ENCODE results near the gene KDM8.
A peak's percentile ranks its signal among the peaks of the same experiment; 100 is the strongest.
"Not testable (repeated sequence)": the region's sequence is repeated elsewhere in the genome, so short reads cannot be mapped to it uniquely, and the experiment has no call there.

KDM8 gene

GRCh38 chr16:27245276-27246172 lies 42.2 kb downstream of the KDM8 start:
- H2BK120ac ChIP-seq (ENCODE audit: insufficient read depth, low read length, poor library complexity), result no peak overlapping the region
- no peaks in the 10 kb centered on the region for H3K79me2 ChIP-seq (ENCODE audit: control insufficient read depth, insufficient read depth, low read length, poor library complexity)
- H3K23ac ChIP-seq (ENCODE audit: low read length), result no peak overlapping the region
- H2AK5ac ChIP-seq (ENCODE audit: low read length), result no peak overlapping the region
- no peak overlapping the region for H3K9ac ChIP-seq (ENCODE audit: low read length)
- no peak overlapping the region for H3K4me3 ChIP-seq (ENCODE audit: low read depth, low read length)
- DNase-seq, result peak; percentile 55 to 83
- no peak overlapping the region for H2AFZ ChIP-seq (ENCODE audit: insufficient read depth, low read length, poor library complexity)
- H3K27me3 ChIP-seq (ENCODE audit: insufficient read depth, low read length), result no peaks in the 10 kb centered on the region
- H3K4ac ChIP-seq (ENCODE audit: low read depth, low read length), result no peak overlapping the region
- no peak overlapping the region for H2BK5ac ChIP-seq (ENCODE audit: low read depth, low read length, poor library complexity)
- no peaks in the 10 kb centered on the region for H3K36me3 ChIP-seq (ENCODE audit: control insufficient read depth in 1 of 2, insufficient read depth in 2 of 2, low read length in 2 of 2)
- no peak overlapping the region for H4K12ac ChIP-seq (ENCODE audit: low read depth, low read length)
- no CpG with 5 or more reads among the region's 19 CpGs for WGBS (ENCODE audit: extremely low coverage, insufficient coverage, insufficient read length)
- H3K14ac ChIP-seq (ENCODE audit: low read length), result no peak overlapping the region
- H3K9me3 ChIP-seq (ENCODE audit: insufficient read depth, low read depth, low read length), result no peaks in the 10 kb centered on the region
- peaks cover 4% of the 10 kb centered on the region for H3K79me1 ChIP-seq (ENCODE audit: low read length)
- H3K4me1 ChIP-seq (ENCODE audit: control insufficient read depth in 1 of 2, insufficient read depth in 2 of 2, low read length in 2 of 2), result peaks cover 7 to 12% of the 10 kb centered on the region in 2 experiments
- H4K8ac ChIP-seq (ENCODE audit: low read depth, low read length), result no peak overlapping the region
- H3K27ac ChIP-seq (ENCODE audit: low read depth, low read length), result no peak overlapping the region
- no peak overlapping the region for H3K4me2 ChIP-seq (ENCODE audit: low read length)
- no peak overlapping the region for H3K18ac ChIP-seq (ENCODE audit: low read length)
- H4K91ac ChIP-seq (ENCODE audit: low read depth, low read length), result no peak overlapping the region
- H2BK12ac ChIP-seq (ENCODE audit: low read length), result no peak overlapping the region

- Histone ChIP-seq H3K4me3 (ENCODE audit: low read depth, low read length) (no peak overlapping the region), H4K12ac (ENCODE audit: low read depth, low read length) (no peak overlapping the region), H3K4me2 (ENCODE audit: low read length) (no peak overlapping the region), H3K23ac (ENCODE audit: low read length) (no peak overlapping the region), H3K79me2 (ENCODE audit: control insufficient read depth, insufficient read depth, low read length, poor library complexity) (no peaks in the 10 kb centered on the region), H3K18ac (ENCODE audit: low read length) (no peak overlapping the region), H2BK12ac (ENCODE audit: low read length) (no peak overlapping the region), H3K9ac (ENCODE audit: low read length) (no peak overlapping the region), H2BK120ac (ENCODE audit: insufficient read depth, low read length, poor library complexity) (no peak overlapping the region), H2AFZ (ENCODE audit: insufficient read depth, low read length, poor library complexity) (no peak overlapping the region), H2AK5ac (ENCODE audit: low read length) (no peak overlapping the region), H3K4ac (ENCODE audit: low read depth, low read length) (no peak overlapping the region), H3K27me3 (ENCODE audit: insufficient read depth, low read length) (no peaks in the 10 kb centered on the region), H3K14ac (ENCODE audit: low read length) (no peak overlapping the region), H3K36me3 (ENCODE audit: control insufficient read depth in 1 of 2, insufficient read depth in 2 of 2, low read length in 2 of 2) (no peaks in the 10 kb centered on the region), H4K91ac (ENCODE audit: low read depth, low read length) (no peak overlapping the region), H3K79me1 (ENCODE audit: low read length) (peaks cover under 1% of the 10 kb centered on the region), H3K27ac (ENCODE audit: low read depth, low read length) (no peak overlapping the region), H4K8ac (ENCODE audit: low read depth, low read length) (no peak overlapping the region), H3K9me3 (ENCODE audit: insufficient read depth, low read depth, low read length) (no peaks in the 10 kb centered on the region), H3K4me1 (ENCODE audit: control insufficient read depth in 1 of 2, insufficient read depth in 2 of 2, low read length in 2 of 2) (peaks cover 4 to 9% of the 10 kb centered on the region in 2 experiments), H2BK5ac (ENCODE audit: low read depth, low read length, poor library complexity) (no peak overlapping the region)
- no peak for DNase-seq
- WGBS (ENCODE audit: extremely low coverage, insufficient coverage, insufficient read length), result no CpG with 5 or more reads among the region's 4 CpGs
Measured at GRCh38 chr16:27246439-27246838, 43.1 kb downstream of the KDM8 start.

GRCh38 chr16:27247076-27247475 lies 43.8 kb downstream of the KDM8 start:
- not testable (repeated sequence) for H4K12ac ChIP-seq (ENCODE audit: low read depth, low read length); H3K4me1 ChIP-seq (ENCODE audit: control insufficient read depth in 1 of 2, insufficient read depth in 2 of 2, low read length in 2 of 2); H3K9ac ChIP-seq (ENCODE audit: low read length); DNase-seq; H3K79me2 ChIP-seq (ENCODE audit: control insufficient read depth, insufficient read depth, low read length, poor library complexity); H3K4me3 ChIP-seq (ENCODE audit: low read depth, low read length); H3K9me3 ChIP-seq (ENCODE audit: insufficient read depth, low read depth, low read length); H3K14ac ChIP-seq (ENCODE audit: low read length); H2BK12ac ChIP-seq (ENCODE audit: low read length); H2AK5ac ChIP-seq (ENCODE audit: low read length); H3K27ac ChIP-seq (ENCODE audit: low read depth, low read length); H3K27me3 ChIP-seq (ENCODE audit: insufficient read depth, low read length); H3K36me3 ChIP-seq (ENCODE audit: control insufficient read depth in 1 of 2, insufficient read depth in 2 of 2, low read length in 2 of 2); H2AFZ ChIP-seq (ENCODE audit: insufficient read depth, low read length, poor library complexity); H2BK5ac ChIP-seq (ENCODE audit: low read depth, low read length, poor library complexity); H3K79me1 ChIP-seq (ENCODE audit: low read length); H3K18ac ChIP-seq (ENCODE audit: low read length); H2BK120ac ChIP-seq (ENCODE audit: insufficient read depth, low read length, poor library complexity); H3K4me2 ChIP-seq (ENCODE audit: low read length); H4K8ac ChIP-seq (ENCODE audit: low read depth, low read length); H3K4ac ChIP-seq (ENCODE audit: low read depth, low read length); H4K91ac ChIP-seq (ENCODE audit: low read depth, low read length); H3K23ac ChIP-seq (ENCODE audit: low read length)
- no CpG with 5 or more reads among the region's 1 CpG for WGBS (ENCODE audit: extremely low coverage, insufficient coverage, insufficient read length)

GRCh38 chr16:27248036-27248435 lies 44.7 kb downstream of the KDM8 start:
- H3K4me1 ChIP-seq (ENCODE audit: control insufficient read depth in 1 of 2, insufficient read depth in 2 of 2, low read length in 2 of 2), result peaks cover 0 to 4% of the 10 kb centered on the region in 2 experiments
- no peaks in the 10 kb centered on the region for H3K79me2 ChIP-seq (ENCODE audit: control insufficient read depth, insufficient read depth, low read length, poor library complexity)
- no peaks in the 10 kb centered on the region for H3K36me3 ChIP-seq (ENCODE audit: control insufficient read depth in 1 of 2, insufficient read depth in 2 of 2, low read length in 2 of 2)
- H3K27me3 ChIP-seq (ENCODE audit: insufficient read depth, low read length), result no peaks in the 10 kb centered on the region
- H3K14ac ChIP-seq (ENCODE audit: low read length), result no peak overlapping the region
- DNase-seq, result peak in 1 of 2 donors; percentile 83
- H2BK5ac ChIP-seq (ENCODE audit: low read depth, low read length, poor library complexity), result no peak overlapping the region
- H4K12ac ChIP-seq (ENCODE audit: low read depth, low read length), result no peak overlapping the region
- H2BK120ac ChIP-seq (ENCODE audit: insufficient read depth, low read length, poor library complexity), result no peak overlapping the region
- no peak overlapping the region for H3K4me3 ChIP-seq (ENCODE audit: low read depth, low read length)
- no peak overlapping the region for H3K27ac ChIP-seq (ENCODE audit: low read depth, low read length)
- no peak overlapping the region for H3K18ac ChIP-seq (ENCODE audit: low read length)
- WGBS (ENCODE audit: extremely low coverage, insufficient coverage, insufficient read length), result no CpG with 5 or more reads among the region's 2 CpGs
- H4K8ac ChIP-seq (ENCODE audit: low read depth, low read length), result no peak overlapping the region
- no peak overlapping the region for H3K4me2 ChIP-seq (ENCODE audit: low read length)
- no peaks in the 10 kb centered on the region for H3K9me3 ChIP-seq (ENCODE audit: insufficient read depth, low read depth, low read length)
- H3K79me1 ChIP-seq (ENCODE audit: low read length), result no peaks in the 10 kb centered on the region
- H3K9ac ChIP-seq (ENCODE audit: low read length), result no peak overlapping the region
- no peak overlapping the region for H2AFZ ChIP-seq (ENCODE audit: insufficient read depth, low read length, poor library complexity)
- H2BK12ac ChIP-seq (ENCODE audit: low read length), result no peak overlapping the region
- H4K91ac ChIP-seq (ENCODE audit: low read depth, low read length), result no peak overlapping the region
- no peak overlapping the region for H3K23ac ChIP-seq (ENCODE audit: low read length)
- no peak overlapping the region for H2AK5ac ChIP-seq (ENCODE audit: low read length)
- no peak overlapping the region for H3K4ac ChIP-seq (ENCODE audit: low read depth, low read length)
